Keratinocyte (primary cell): Measurements from ENCODE around the gene CCM2. TPM values are rescaled to one million over a fixed set of nuclear protein-coding genes. Genes with fewer than 3 reads are reported as not detected.

ENCODE experiments used
- DNase-seq: peaks from one replicate; pipeline ENCODE4 v3.0.0-alpha.2; 2011; ENCODE audit warnings: low read depth, missing footprints, low spot score
- FAIRE-seq: peaks from 2 replicates; lab custom pipeline; 2011; peaks lifted over from hg19 to GRCh38; lab: Jason Lieb, UNC
- H2AFZ ChIP-seq: 2 replicates; pipeline ENCODE4 v1.6.0; 2012; ENCODE audit warnings: low read length, control low read depth, inconsistent platforms; ENCODE audit not compliant: control insufficient read depth
- H3K27ac ChIP-seq: 2 replicates; pipeline ENCODE4 v1.5.1; 2011; ENCODE audit warnings: low read length; ENCODE audit not compliant: control insufficient read depth, insufficient read depth
- H3K27me3 ChIP-seq: 3 replicates; pipeline ENCODE4 v1.6.0; 2011; ENCODE audit warnings: low read length; ENCODE audit not compliant: control insufficient read depth, insufficient read depth; ENCODE audit errors: extremely low read depth
- H3K36me3 ChIP-seq, 2 experiments: 2 replicates in 1 of 2; 3 replicates in 1 of 2; pipeline ENCODE4 v1.5.1; 2011; ENCODE audit warnings: low read length in 2 of 2, mild to moderate bottlenecking in 1 of 2; ENCODE audit not compliant: control insufficient read depth in 2 of 2, insufficient read depth in 2 of 2; ENCODE audit errors: extremely low read depth in 1 of 2
- H3K4me1 ChIP-seq: 3 replicates; pipeline ENCODE4 v1.5.1; 2011; ENCODE audit warnings: low read length; ENCODE audit not compliant: control insufficient read depth, insufficient read depth; ENCODE audit errors: extremely low read depth
- H3K4me2 ChIP-seq: 3 replicates; pipeline ENCODE4 v1.6.0; 2011; ENCODE audit warnings: low read depth, low read length; ENCODE audit not compliant: control insufficient read depth, insufficient read depth; ENCODE audit errors: extremely low read depth
- H3K4me3 ChIP-seq, 3 experiments: fragments of 200-600 bp in 1 of 3; sonication (generic) in 1 of 3; 2 replicates in 2 of 3; 3 replicates in 1 of 3; pipeline ENCODE4 v1.5.1; 2011 to 2016; ENCODE audit warnings: low read length in 3 of 3, mild to moderate bottlenecking in 3 of 3, control low read depth in 2 of 3, inconsistent platforms in 1 of 3, low read depth in 1 of 3, mixed read lengths in 1 of 3, mixed run types in 1 of 3, moderate library complexity in 1 of 3; ENCODE audit not compliant: control insufficient read depth in 2 of 3, insufficient read depth in 2 of 3; ENCODE audit errors: extremely low read depth in 1 of 3
- H3K79me2 ChIP-seq: 2 replicates; pipeline ENCODE4 v1.6.0; 2012; ENCODE audit warnings: low read length; ENCODE audit not compliant: control insufficient read depth, insufficient read depth
- H3K9ac ChIP-seq: 3 replicates; pipeline ENCODE4 v1.6.0; 2011; ENCODE audit warnings: low read length; ENCODE audit not compliant: control insufficient read depth, insufficient read depth; ENCODE audit errors: extremely low read depth
- H3K9me1 ChIP-seq: 3 replicates; pipeline ENCODE4 v1.6.0; 2011; ENCODE audit warnings: low read length; ENCODE audit not compliant: control insufficient read depth, insufficient read depth; ENCODE audit errors: extremely low read depth
- H3K9me3 ChIP-seq: 2 replicates; pipeline ENCODE4 v1.5.1; 2012; ENCODE audit warnings: low read depth, low read length; ENCODE audit not compliant: control insufficient read depth
- H4K20me1 ChIP-seq: 3 replicates; pipeline ENCODE4 v1.6.0; 2011; ENCODE audit warnings: low read length; ENCODE audit not compliant: control insufficient read depth, insufficient read depth; ENCODE audit errors: extremely low read depth
- EZH2 ChIP-seq: IDR thresholded peaks from one replicate; pipeline ENCODE4 v1.6.1; 2012; ENCODE audit warnings: inconsistent platforms, mild to moderate bottlenecking, low read length, moderate library complexity
- dilution Hi-C: fragments of 300-500 bp; cut with MboI; formaldehyde crosslinking; loops from one replicate; pipeline ENCODE4 v1.7.0; 2020; ENCODE audit warnings: low sequenced_read_pairs; ENCODE audit not compliant: extremely low pct_ligation_motif_present
- polyA plus RNA-seq, 5 experiments: library from polyadenylated mRNA; depleted of rRNA in 3 of 5; stranded (reverse) in 3 of 5; stranded (forward) in 1 of 5; unstranded in 1 of 5; fragments of >200 nt; gene quantifications; 1 replicate in 1 of 5; 2 replicates in 3 of 5; 3 replicates in 1 of 5; pipeline versions ENCODE4 v1.2.1 to v1.2.3, GENCODE V29; 2011 to 2012; ENCODE audit warnings: missing spikeins in 2 of 5, low read depth in 1 of 5, low replicate concordance in 1 of 5
- small RNA-seq, 3 experiments: library from RNA; depleted of rRNA; stranded (forward); fragments of <200 nt; gene quantifications; one replicate each; pipeline ENCODE3, GENCODE V24; 2012; ENCODE audit warnings: low read depth in 3 of 3, low replicate concordance in 1 of 3; ENCODE audit not compliant: insufficient read length in 3 of 3
- TF ChIP-seq, protein P1 (sequence below), 3 experiments: IDR thresholded peaks in 1 of 3; conservative IDR thresholded peaks in 1 of 3; optimal IDR thresholded peaks in 1 of 3; 2 replicates in 2 of 3; 3 replicates in 1 of 3; pipeline versions ENCODE3 to v1.5.1; 2011; ENCODE audit warnings: low read length in 3 of 3, mild to moderate bottlenecking in 3 of 3, moderate library complexity in 2 of 3, control low read depth in 1 of 3, inconsistent platforms in 1 of 3; ENCODE audit not compliant: insufficient read depth in 2 of 3; ENCODE audit errors: extremely low read depth in 1 of 3

Gene CCM2
- polyA plus RNA-seq, 1 donor (not counting 4 experiments of a cell fraction or from before 2014, with no cell fraction given), result 44.8 TPM

DNA sequence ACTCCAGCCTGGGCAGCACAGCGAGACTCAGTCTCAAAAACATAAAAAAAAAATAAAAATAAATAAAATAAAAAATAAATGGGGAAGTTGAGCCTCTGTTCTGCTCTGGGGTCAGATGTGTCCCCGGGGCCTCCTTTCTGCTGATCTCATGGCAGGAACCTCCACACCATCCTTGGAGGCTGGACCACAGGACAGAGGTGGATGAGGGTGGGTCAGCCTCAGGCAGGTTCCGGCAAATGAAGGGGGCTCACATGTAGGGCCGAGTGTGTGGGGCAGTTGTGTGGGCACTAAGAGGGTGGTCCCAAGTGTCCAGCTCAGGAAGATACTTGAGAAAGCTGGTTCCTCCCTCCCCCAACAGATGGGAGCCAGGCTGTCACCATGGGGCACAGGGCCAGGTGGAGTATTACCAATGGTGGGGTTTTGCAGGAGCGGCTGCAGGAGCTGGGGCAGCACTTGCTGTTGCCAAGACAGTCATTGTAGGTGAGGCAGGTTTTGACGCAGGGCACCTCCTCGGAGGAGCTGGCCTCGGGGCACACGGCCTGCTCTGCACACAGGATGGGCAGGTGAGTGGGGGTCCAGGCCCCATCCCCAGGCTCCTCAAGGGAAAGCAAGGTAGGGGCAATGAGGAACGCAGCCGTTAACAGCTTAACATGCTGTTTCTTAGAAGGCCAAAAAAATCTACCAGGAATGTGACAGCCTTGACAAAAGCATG, 125.3 kb downstream of the CCM2 start:
- dilution Hi-C loops, result no loop called here

More for the DNA sequence above, 125.3 kb downstream of the CCM2 start:
- Histone ChIP-seq H3K9me3 (no peaks in the 10 kb centered on the region), H3K4me3 (no peak overlapping the region), H3K9me1 (no peaks in the 10 kb centered on the region), H3K27me3 (peaks cover 2% of the 10 kb centered on the region), H3K4me1 (no peaks in the 10 kb centered on the region), H2AFZ (no peak overlapping the region), H3K36me3 (no peaks in the 10 kb centered on the region), H3K27ac (no peak overlapping the region), H3K9ac (no peak overlapping the region), H3K4me2 (no peak overlapping the region), H3K79me2 (no peaks in the 10 kb centered on the region), H4K20me1 (no peaks in the 10 kb centered on the region)
- no peak for FAIRE-seq
- no peak for DNase-seq
- TF ChIP-seq, protein P1, sequence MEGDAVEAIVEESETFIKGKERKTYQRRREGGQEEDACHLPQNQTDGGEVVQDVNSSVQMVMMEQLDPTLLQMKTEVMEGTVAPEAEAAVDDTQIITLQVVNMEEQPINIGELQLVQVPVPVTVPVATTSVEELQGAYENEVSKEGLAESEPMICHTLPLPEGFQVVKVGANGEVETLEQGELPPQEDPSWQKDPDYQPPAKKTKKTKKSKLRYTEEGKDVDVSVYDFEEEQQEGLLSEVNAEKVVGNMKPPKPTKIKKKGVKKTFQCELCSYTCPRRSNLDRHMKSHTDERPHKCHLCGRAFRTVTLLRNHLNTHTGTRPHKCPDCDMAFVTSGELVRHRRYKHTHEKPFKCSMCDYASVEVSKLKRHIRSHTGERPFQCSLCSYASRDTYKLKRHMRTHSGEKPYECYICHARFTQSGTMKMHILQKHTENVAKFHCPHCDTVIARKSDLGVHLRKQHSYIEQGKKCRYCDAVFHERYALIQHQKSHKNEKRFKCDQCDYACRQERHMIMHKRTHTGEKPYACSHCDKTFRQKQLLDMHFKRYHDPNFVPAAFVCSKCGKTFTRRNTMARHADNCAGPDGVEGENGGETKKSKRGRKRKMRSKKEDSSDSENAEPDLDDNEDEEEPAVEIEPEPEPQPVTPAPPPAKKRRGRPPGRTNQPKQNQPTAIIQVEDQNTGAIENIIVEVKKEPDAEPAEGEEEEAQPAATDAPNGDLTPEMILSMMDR (optimal IDR thresholded peaks at IDR 0.05 in 1 of 3, IDR thresholded peaks at IDR 0.05 in 1 of 3, conservative IDR thresholded peaks at IDR 0.05 in 1 of 3; ENCODE audit: extremely low read depth in 1 of 3, insufficient read depth in 2 of 3, low read length in 3 of 3), result no peak
- TF ChIP-seq EZH2, result no peak

Small RNAs within 50 kb of the gene (small RNA-seq; reads per million reads assigned to genes)
- gene SNORA5A (4.6 to 29.4 (median 5.3) reads per million in 3 experiments), gene SNORA5B (0 reads per million in 3 experiments), gene SNORA5C (1.0 to 11.8 (median 2.7) reads per million in 3 experiments)

Other genes starting within 250 kb of the CCM2 start
- gene PPIA, start 203.5 kb upstream of the CCM2 start, polyA plus RNA-seq, result 5,379 to 8,856 TPM (median 6,965 TPM) in 3 replicates
- gene H2AZ2, start 152.1 kb upstream of the CCM2 start, polyA plus RNA-seq, result 62.6 to 139 TPM (median 131 TPM) in 3 replicates
- gene PURB, start 114.7 kb upstream of the CCM2 start, polyA plus RNA-seq, result 5.1 to 7.7 TPM (median 5.7 TPM) in 3 replicates
- 0.02 to 0.13 TPM (median 0.03 TPM) in 3 replicates for gene MYO1G, start 21.2 kb upstream of the CCM2 start, polyA plus RNA-seq
- 0.10 to 0.25 TPM (median 0.14 TPM) in 3 replicates for gene NACAD, start 88.8 kb downstream of the CCM2 start, polyA plus RNA-seq
- 88.2 to 115 TPM (median 90.5 TPM) in 3 replicates for gene TBRG4, start 111.5 kb downstream of the CCM2 start, polyA plus RNA-seq
- gene RAMP3, start 157.6 kb downstream of the CCM2 start, polyA plus RNA-seq, result not detected in 3 replicates